Body of pancreas (tissue), 4 donors: Measurements from ENCODE around the gene FBXO9. TPM values are rescaled to one million over a fixed set of nuclear protein-coding genes. Genes with fewer than 3 reads are reported as not detected.
A peak's percentile ranks its signal among the peaks of the same experiment; 100 is the strongest.

Experiments used
- ATAC-seq: fragments of 150-250 bp; one replicate; pipeline ENCODE4 v1.9.1; 2016
- DNase-seq, 4 donors: peaks; one replicate each; pipeline ENCODE4 v3.0.0-alpha.2; 2019
- H3K27ac ChIP-seq, 4 donors: fragments of 200-600 bp; sonication (generic); 1 replicate in 3 of 4; 2 replicates in 1 of 4; pipeline versions ENCODE4 v1.5.1 to v1.6.1; 2016 to 2019; ENCODE audit warnings: mild to moderate bottlenecking in 1 of 4, mixed read lengths in 1 of 4, moderate library complexity in 1 of 4
- H3K27me3 ChIP-seq, 2 donors: fragments of 200-600 bp; sonication (generic); one replicate each; pipeline ENCODE4 v1.6.0; 2016; ENCODE audit warnings: mild to moderate bottlenecking in 1 of 2
- H3K36me3 ChIP-seq, 2 donors: fragments of 200-600 bp; sonication (generic); replicated peaks in 1 of 2; 2 replicates each; pipeline ENCODE4 v1.5.1; 2016; ENCODE audit warnings: low read depth in 2 of 2; ENCODE audit not compliant: insufficient read depth in 1 of 2
- H3K4me1 ChIP-seq: fragments of 200-600 bp; sonication (generic); one replicate; pipeline ENCODE4 v1.6.0; 2016
- H3K4me3 ChIP-seq, 2 donors: fragments of 200-600 bp; sonication (generic); 1 replicate in 1 of 2; 2 replicates in 1 of 2; pipeline ENCODE4 v1.5.1; 2016 to 2019
- H3K9me3 ChIP-seq, 3 donors: fragments of 200-600 bp; sonication (generic); 1 replicate in 2 of 3; 2 replicates in 1 of 3; pipeline ENCODE4 v1.5.1; 2016
- POLR2A ChIP-seq, 3 donors: fragments of 450-650 bp; IDR thresholded peaks; one replicate each; pipeline ENCODE4 v1.6.1; 2016; ENCODE audit warnings: antibody characterized with exemption in 3 of 3, mild to moderate bottlenecking in 2 of 3
- WGBS, 2 donors: methylation state at CpG; one replicate each; pipeline ENCODE4 v1.1.5; 2017; 5-methylcytosine and 5-hydroxymethylcytosine counted together
- intact Hi-C: fragments of 100-400 bp; cut with DNase I; formaldehyde crosslinking; loops from one replicate; pipeline ENCODE4 v1.15.1; 2023
- total RNA-seq, 2 donors: library from RNA; depleted of rRNA; stranded (reverse); fragments of >200 nt; gene quantifications; one replicate each; pipeline ENCODE4 v1.1.0, GENCODE V29; 2016
- TF ChIP-seq, protein P1 (sequence below), 7 experiments: fragments of 450-650 bp in 4 of 7; fragments of 200-600 bp in 3 of 7; sonication (generic) in 3 of 7; IDR thresholded peaks; one replicate each; pipeline ENCODE4 v1.5.1; 2016 to 2019; ENCODE audit warnings: antibody characterized with exemption in 7 of 7

Gene FBXO9
- total RNA-seq, 2 donors from 2014 or later = 53.7 to 69.0 TPM

DNA sequence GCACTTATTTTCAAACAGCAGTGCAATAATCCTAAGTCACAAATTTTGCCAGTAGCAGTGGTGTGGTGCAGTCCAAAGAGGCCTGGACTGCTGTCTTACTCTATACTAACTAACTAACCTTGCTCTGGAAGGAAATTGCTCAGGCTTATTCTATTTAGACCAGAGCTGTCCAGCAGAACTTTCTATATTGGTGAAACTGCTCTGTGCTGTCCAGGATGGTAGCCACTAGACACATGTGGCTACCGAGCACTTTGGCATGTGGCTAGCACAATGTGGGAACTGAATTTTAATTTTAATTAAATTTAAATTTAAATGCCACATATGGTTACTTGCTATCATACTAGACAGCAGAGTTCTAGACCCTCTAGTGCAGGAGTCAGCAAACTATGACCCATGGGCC is 27.1 kb upstream of the FBXO9 start:
- 39 to 100% methylated on average over 1 of the region's 1 CpG for WGBS, 2 donors
- ATAC-seq (no peak), DNase-seq (no peak)
- no peak overlapping the region for H3K4me3 ChIP-seq
- H3K27ac ChIP-seq = no peak overlapping the region
- no peaks in the 10 kb centered on the region for H3K9me3 ChIP-seq
- TF ChIP-seq, protein P1, sequence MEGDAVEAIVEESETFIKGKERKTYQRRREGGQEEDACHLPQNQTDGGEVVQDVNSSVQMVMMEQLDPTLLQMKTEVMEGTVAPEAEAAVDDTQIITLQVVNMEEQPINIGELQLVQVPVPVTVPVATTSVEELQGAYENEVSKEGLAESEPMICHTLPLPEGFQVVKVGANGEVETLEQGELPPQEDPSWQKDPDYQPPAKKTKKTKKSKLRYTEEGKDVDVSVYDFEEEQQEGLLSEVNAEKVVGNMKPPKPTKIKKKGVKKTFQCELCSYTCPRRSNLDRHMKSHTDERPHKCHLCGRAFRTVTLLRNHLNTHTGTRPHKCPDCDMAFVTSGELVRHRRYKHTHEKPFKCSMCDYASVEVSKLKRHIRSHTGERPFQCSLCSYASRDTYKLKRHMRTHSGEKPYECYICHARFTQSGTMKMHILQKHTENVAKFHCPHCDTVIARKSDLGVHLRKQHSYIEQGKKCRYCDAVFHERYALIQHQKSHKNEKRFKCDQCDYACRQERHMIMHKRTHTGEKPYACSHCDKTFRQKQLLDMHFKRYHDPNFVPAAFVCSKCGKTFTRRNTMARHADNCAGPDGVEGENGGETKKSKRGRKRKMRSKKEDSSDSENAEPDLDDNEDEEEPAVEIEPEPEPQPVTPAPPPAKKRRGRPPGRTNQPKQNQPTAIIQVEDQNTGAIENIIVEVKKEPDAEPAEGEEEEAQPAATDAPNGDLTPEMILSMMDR (IDR thresholded peaks at IDR 0.05) = no peak
- no peak for TF ChIP-seq POLR2A (IDR thresholded peaks at IDR 0.05)
- no peaks in the 10 kb centered on the region for H3K27me3 ChIP-seq
- H3K4me1 ChIP-seq = peaks cover 14% of the 10 kb centered on the region
- intact Hi-C loops = no loop called here
- H3K36me3 ChIP-seq = peaks cover 0 to 15% of the 10 kb centered on the region in 2 donors

DNA sequence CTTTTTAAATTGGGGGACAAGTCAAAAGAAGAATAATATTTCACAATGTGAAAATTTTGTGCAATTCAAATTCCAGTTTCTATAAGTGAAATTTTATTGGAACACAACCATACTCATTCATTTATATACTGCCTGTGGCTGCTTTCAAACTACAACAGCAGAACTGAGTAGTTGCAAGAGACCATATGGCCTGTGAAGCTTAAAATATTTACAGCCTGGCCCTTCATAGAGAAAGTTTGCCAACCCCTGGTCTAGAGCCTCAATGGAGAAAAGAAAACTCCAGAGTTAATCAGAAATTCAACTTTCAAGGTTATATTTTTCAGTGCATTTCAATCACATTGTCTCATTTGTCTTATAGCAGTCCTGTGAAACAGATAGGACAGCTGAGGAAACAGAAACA is 26.6 kb upstream of the FBXO9 start:
- TF ChIP-seq, protein P1 (IDR thresholded peaks at IDR 0.05) = no peak
- DNase-seq = no peak
- no peaks in the 10 kb centered on the region for H3K9me3 ChIP-seq
- H3K36me3 ChIP-seq = peaks cover 0 to 15% of the 10 kb centered on the region in 2 donors
- intact Hi-C loops = no loop called here
- H3K4me3 ChIP-seq = no peak overlapping the region
- H3K27ac ChIP-seq = no peak overlapping the region
- peaks cover 14% of the 10 kb centered on the region for H3K4me1 ChIP-seq
- no peak for ATAC-seq
- H3K27me3 ChIP-seq = no peaks in the 10 kb centered on the region

DNA sequence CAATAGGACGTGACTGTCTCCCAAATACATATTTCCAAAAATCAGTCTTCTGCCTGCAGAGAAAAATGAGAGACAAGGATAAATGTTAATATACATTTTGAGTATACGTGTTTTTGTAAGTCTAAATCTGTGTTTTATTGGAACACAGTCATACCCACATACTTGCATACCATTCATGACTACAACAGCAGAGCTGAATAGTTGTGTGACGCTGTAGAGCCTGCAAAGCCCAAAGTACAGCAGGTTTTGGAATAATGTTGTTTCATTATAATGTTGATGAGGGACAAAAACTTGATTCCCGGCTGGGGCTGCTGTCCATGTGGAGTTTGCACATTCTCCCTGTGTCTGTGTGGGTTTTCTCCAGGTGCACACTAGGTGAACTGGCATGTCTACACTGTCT is 23.8 kb upstream of the FBXO9 start:
- H3K4me3 ChIP-seq = no peak overlapping the region
- intact Hi-C loops = no loop called here
- TF ChIP-seq POLR2A (IDR thresholded peaks at IDR 0.05) = no peak
- TF ChIP-seq, protein P1 (IDR thresholded peaks at IDR 0.05) = no peak
- 90 to 92% methylated on average over 4 of the region's 4 CpGs for WGBS, 2 donors
- no peak for ATAC-seq
- no peaks in the 10 kb centered on the region for H3K27me3 ChIP-seq
- no peaks in the 10 kb centered on the region for H3K9me3 ChIP-seq
- DNase-seq = no peak
- H3K36me3 ChIP-seq = peaks cover 0 to 9% of the 10 kb centered on the region in 2 donors
- peaks cover 14% of the 10 kb centered on the region for H3K4me1 ChIP-seq
- no peak overlapping the region for H3K27ac ChIP-seq

DNA sequence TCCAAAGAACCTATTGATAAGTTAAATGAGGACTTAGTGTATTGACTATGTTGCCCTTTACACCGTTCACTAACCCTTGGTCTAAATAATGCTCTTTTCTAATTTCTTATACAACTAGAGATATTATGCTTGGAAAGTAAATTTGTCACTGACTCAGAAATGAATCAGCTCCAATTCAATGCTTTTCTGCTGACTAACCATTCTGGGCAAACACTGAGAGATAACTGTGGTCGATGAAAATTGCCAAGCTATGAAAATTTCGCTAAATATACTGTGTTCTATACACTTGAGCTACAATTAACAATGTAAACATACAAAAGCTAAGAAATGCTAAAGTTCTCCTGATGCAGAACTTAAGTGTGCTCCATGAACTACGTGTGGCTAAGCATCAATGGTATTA is 23.1 kb upstream of the FBXO9 start:
- no peak overlapping the region for H3K4me3 ChIP-seq
- H3K9me3 ChIP-seq = no peaks in the 10 kb centered on the region
- no peaks in the 10 kb centered on the region for H3K27me3 ChIP-seq
- no peak overlapping the region for H3K27ac ChIP-seq
- 29 to 37% methylated on average over 4 of the region's 4 CpGs for WGBS, 2 donors
- H3K36me3 ChIP-seq = peaks cover 0 to 9% of the 10 kb centered on the region in 2 donors
- DNase-seq (no peak), ATAC-seq (peak; percentile 63)
- TF ChIP-seq POLR2A (IDR thresholded peaks at IDR 0.05) = no peak
- TF ChIP-seq, protein P1 (IDR thresholded peaks at IDR 0.05) = no peak
- intact Hi-C loops = no loop called here
- peaks cover 14% of the 10 kb centered on the region for H3K4me1 ChIP-seq

DNA sequence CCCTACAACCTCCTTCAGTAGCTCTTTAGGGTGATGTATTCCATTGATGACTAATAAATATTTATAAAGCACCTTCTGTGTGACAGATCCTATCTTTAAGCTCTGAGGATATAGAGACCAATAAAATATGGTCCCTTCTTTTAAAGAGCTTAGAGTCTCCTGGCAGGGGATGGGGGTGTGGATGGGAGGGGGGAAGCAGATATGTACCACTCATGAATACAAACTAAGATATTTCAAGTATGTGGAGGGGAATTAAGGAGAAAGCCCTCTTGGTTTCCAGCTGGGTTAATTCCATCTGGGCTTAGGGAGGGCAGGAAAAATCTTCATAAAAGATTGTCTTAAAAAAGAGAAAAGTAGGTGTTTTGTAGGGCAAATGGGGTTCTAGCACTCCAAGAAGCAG is 21.6 kb upstream of the FBXO9 start:
- TF ChIP-seq POLR2A (IDR thresholded peaks at IDR 0.05) = no peak
- TF ChIP-seq, protein P1 (IDR thresholded peaks at IDR 0.05) = no peak
- Histone ChIP-seq H3K4me1 (peaks cover 14% of the 10 kb centered on the region), H3K36me3 (peaks cover 0 to 9% of the 10 kb centered on the region in 2 donors), H3K4me3 (no peak overlapping the region), H3K27ac (no peak overlapping the region), H3K9me3 (no peaks in the 10 kb centered on the region), H3K27me3 (no peaks in the 10 kb centered on the region)
- intact Hi-C loops = no loop called here
- ATAC-seq = no peak
- no peak for DNase-seq
